ENCODE results near the gene NELFB. TPM values are rescaled to one million over a fixed set of nuclear protein-coding genes. Genes with fewer than 3 reads are reported as not detected.

The NELFB gene
- total and polyA plus RNA-seq, 9 of the 15 experiments (the other 6 are each of a cell fraction or from before 2014, with no cell fraction given) = 0.24 to 84.0 (median 29.7) TPM

- TF ChIP-seq HCFC1 (IDR thresholded peaks at IDR 0.05; ENCODE audit: low read depth, low read length) (no peak), HES1 (IDR thresholded peaks at IDR 0.05; ENCODE audit: low read depth) (no peak), JUND (IDR thresholded peaks at IDR 0.05; ENCODE audit: borderline replicate concordance, low read depth, low read length) (peak; percentile 76), JUND (tag; IDR thresholded peaks at IDR 0.05; ENCODE audit: borderline replicate concordance, low read depth, low read length) (peak; percentile 30; the same call in 1 of the 3 replicates), PHTF2 (CRISPR knock-in tag; IDR thresholded peaks at IDR 0.05) (no peak), PHF21A (IDR thresholded peaks at IDR 0.05; ENCODE audit: borderline replicate concordance, low read depth) (no peak), GABPB2 (CRISPR knock-in tag; conservative IDR thresholded peaks at IDR 0.05) (no peak), HMBOX1 (IDR thresholded peaks at IDR 0.05) (no peak), SNRNP70 (optimal IDR thresholded peaks at IDR 0.05; ENCODE audit: low read depth, low read length) (peak; percentile 20), KAT7 (CRISPR knock-in tag; IDR thresholded peaks at IDR 0.05; ENCODE audit: borderline replicate concordance) (peak; percentile 90), HSF4 (CRISPR knock-in tag; IDR thresholded peaks at IDR 0.05; ENCODE audit: borderline replicate concordance) (no peak), CREB1 (IDR thresholded peaks at IDR 0.05) (no peak), CREB1 (CRISPR knock-in tag; IDR thresholded peaks at IDR 0.05) (no peak), THRAP3 (IDR thresholded peaks at IDR 0.05; ENCODE audit: borderline replicate concordance) (no peak), SREBF1 (IDR thresholded peaks at IDR 0.05; ENCODE audit: borderline replicate concordance, low read depth, low read length) (no peak), TBL1XR1 (IDR thresholded peaks at IDR 0.05; ENCODE audit: low read length in 2 of 2) (peak in 1 of 2 experiments; percentile 0; a peak in 2 of 4 replicates), CREBBP (IDR thresholded peaks at IDR 0.05; ENCODE audit: low read depth, low read length) (no peak)
- TF ChIP-seq, protein P1, sequence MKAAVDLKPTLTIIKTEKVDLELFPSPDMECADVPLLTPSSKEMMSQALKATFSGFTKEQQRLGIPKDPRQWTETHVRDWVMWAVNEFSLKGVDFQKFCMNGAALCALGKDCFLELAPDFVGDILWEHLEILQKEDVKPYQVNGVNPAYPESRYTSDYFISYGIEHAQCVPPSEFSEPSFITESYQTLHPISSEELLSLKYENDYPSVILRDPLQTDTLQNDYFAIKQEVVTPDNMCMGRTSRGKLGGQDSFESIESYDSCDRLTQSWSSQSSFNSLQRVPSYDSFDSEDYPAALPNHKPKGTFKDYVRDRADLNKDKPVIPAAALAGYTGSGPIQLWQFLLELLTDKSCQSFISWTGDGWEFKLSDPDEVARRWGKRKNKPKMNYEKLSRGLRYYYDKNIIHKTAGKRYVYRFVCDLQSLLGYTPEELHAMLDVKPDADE (conservative IDR thresholded peaks at IDR 0.05; ENCODE audit: control insufficient read depth, low read depth, low read length) = 0 out of 2 replicates have a peak, but pooled peaks have one; percentile 48
- TF ChIP-seq, protein P2, sequence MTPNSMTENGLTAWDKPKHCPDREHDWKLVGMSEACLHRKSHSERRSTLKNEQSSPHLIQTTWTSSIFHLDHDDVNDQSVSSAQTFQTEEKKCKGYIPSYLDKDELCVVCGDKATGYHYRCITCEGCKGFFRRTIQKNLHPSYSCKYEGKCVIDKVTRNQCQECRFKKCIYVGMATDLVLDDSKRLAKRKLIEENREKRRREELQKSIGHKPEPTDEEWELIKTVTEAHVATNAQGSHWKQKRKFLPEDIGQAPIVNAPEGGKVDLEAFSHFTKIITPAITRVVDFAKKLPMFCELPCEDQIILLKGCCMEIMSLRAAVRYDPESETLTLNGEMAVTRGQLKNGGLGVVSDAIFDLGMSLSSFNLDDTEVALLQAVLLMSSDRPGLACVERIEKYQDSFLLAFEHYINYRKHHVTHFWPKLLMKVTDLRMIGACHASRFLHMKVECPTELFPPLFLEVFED (CRISPR knock-in tag; conservative IDR thresholded peaks at IDR 0.05) = no peak
- TF ChIP-seq, protein P3, sequence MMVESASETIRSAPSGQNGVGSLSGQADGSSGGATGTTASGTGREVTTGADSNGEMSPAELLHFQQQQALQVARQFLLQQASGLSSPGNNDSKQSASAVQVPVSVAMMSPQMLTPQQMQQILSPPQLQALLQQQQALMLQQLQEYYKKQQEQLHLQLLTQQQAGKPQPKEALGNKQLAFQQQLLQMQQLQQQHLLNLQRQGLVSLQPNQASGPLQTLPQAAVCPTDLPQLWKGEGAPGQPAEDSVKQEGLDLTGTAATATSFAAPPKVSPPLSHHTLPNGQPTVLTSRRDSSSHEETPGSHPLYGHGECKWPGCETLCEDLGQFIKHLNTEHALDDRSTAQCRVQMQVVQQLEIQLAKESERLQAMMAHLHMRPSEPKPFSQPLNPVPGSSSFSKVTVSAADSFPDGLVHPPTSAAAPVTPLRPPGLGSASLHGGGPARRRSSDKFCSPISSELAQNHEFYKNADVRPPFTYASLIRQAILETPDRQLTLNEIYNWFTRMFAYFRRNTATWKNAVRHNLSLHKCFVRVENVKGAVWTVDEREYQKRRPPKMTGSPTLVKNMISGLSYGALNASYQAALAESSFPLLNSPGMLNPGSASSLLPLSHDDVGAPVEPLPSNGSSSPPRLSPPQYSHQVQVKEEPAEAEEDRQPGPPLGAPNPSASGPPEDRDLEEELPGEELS (CRISPR knock-in tag; IDR thresholded peaks at IDR 0.05; ENCODE audit: borderline replicate concordance) = 0 out of 2 replicates have a peak, but pooled peaks have one; percentile 27
- TF ChIP-seq, protein P4, sequence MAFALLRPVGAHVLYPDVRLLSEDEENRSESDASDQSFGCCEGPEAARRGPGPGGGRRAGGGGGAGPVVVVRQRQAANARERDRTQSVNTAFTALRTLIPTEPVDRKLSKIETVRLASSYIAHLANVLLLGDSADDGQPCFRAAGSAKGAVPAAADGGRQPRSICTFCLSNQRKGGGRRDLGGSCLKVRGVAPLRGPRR (CRISPR knock-in tag; IDR thresholded peaks at IDR 0.05) = no peak
These were observed 13.4 kb upstream of the NELFB start (continued) for GRCh38 chr9:137241490-137242268.
